ENCODE measurements around the gene CD79B. TPM values are rescaled to one million over a fixed set of nuclear protein-coding genes. Genes with fewer than 3 reads are reported as not detected.

CD79B gene
- total and polyA plus RNA-seq, 9 of the 15 experiments (the other 6 are each of a cell fraction or from before 2014, with no cell fraction given) = 0.15 to 0.62 (median 0.44) TPM; not detected in 2

DNA sequence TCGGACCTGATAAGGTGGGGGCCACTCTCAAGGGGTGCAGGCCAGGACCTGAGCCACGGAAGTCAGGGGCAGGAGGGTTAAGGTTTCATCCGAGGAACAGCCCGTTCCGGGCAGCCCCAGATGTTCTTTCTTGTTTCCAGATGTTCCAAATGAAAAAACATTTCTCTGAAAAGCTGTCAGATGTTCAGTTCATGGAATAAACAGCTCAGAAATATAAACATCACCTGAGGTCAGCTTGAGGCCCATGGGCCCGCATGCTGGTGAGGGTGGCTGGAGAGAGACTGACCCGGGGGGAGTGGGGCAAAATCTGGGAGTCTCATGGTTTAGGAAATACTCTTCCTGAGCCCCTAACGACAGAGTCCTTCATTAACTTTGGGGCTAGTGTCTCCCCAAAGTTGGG, 1.5 kb upstream of the CD79B start (continued):
- TF ChIP-seq CEBPZ (IDR thresholded peaks at IDR 0.05; ENCODE audit: borderline replicate concordance, low read depth, low read length) (no peak), TAL1 (IDR thresholded peaks at IDR 0.05) (no peak), ZFPM2 (CRISPR knock-in tag; IDR thresholded peaks at IDR 0.05) (no peak), SMAD4 (CRISPR knock-in tag; conservative IDR thresholded peaks at IDR 0.05) (no peak), SMC3 (conservative IDR thresholded peaks at IDR 0.05; ENCODE audit: insufficient read depth, low read depth, low read length) (no peak)
- TF ChIP-seq, protein P1, sequence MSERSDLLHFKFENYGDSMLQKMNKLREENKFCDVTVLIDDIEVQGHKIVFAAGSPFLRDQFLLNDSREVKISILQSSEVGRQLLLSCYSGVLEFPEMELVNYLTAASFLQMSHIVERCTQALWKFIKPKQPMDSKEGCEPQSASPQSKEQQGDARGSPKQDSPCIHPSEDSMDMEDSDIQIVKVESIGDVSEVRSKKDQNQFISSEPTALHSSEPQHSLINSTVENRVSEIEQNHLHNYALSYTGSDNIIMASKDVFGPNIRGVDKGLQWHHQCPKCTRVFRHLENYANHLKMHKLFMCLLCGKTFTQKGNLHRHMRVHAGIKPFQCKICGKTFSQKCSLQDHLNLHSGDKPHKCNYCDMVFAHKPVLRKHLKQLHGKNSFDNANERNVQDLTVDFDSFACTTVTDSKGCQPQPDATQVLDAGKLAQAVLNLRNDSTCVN (CRISPR knock-in tag; IDR thresholded peaks at IDR 0.05) = no peak
- TF ChIP-seq, protein P2, sequence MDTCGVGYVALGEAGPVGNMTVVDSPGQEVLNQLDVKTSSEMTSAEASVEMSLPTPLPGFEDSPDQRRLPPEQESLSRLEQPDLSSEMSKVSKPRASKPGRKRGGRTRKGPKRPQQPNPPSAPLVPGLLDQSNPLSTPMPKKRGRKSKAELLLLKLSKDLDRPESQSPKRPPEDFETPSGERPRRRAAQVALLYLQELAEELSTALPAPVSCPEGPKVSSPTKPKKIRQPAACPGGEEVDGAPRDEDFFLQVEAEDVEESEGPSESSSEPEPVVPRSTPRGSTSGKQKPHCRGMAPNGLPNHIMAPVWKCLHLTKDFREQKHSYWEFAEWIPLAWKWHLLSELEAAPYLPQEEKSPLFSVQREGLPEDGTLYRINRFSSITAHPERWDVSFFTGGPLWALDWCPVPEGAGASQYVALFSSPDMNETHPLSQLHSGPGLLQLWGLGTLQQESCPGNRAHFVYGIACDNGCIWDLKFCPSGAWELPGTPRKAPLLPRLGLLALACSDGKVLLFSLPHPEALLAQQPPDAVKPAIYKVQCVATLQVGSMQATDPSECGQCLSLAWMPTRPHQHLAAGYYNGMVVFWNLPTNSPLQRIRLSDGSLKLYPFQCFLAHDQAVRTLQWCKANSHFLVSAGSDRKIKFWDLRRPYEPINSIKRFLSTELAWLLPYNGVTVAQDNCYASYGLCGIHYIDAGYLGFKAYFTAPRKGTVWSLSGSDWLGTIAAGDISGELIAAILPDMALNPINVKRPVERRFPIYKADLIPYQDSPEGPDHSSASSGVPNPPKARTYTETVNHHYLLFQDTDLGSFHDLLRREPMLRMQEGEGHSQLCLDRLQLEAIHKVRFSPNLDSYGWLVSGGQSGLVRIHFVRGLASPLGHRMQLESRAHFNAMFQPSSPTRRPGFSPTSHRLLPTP (IDR thresholded peaks at IDR 0.05; ENCODE audit: borderline replicate concordance, extremely low read depth, insufficient read length) = no peak
